ENCODE data around the gene DHX8.

Gene DHX8

DNA sequence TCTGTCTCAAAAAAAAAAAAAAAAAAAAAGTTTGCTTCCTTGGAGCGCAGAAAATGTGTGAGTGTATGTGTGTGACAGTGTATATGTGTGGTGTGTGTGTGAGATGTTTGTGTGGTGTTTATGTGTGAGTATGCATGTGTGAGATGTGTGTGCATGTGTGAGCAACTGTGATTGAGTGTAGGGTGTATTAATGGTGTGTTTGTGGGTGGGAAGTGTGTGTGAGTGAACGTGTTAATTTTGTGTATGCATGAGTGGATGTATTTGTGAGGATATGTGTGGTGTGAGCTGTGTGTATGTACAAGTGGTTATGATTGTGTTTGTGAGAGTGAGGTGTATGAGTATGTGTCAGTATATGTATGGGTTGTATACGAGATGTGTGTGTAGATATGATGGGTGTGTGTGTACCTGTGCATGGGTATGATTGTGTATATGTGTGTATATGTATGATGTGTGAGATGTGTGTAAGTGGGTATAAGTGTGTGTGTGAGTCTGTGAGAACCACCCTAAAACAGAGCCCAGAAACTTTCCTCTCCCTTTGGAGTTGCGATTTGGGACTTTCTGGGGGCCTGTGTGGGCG, 84.8 kb downstream of the DHX8 start:
- TF ChIP-seq, protein P1, sequence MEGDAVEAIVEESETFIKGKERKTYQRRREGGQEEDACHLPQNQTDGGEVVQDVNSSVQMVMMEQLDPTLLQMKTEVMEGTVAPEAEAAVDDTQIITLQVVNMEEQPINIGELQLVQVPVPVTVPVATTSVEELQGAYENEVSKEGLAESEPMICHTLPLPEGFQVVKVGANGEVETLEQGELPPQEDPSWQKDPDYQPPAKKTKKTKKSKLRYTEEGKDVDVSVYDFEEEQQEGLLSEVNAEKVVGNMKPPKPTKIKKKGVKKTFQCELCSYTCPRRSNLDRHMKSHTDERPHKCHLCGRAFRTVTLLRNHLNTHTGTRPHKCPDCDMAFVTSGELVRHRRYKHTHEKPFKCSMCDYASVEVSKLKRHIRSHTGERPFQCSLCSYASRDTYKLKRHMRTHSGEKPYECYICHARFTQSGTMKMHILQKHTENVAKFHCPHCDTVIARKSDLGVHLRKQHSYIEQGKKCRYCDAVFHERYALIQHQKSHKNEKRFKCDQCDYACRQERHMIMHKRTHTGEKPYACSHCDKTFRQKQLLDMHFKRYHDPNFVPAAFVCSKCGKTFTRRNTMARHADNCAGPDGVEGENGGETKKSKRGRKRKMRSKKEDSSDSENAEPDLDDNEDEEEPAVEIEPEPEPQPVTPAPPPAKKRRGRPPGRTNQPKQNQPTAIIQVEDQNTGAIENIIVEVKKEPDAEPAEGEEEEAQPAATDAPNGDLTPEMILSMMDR (IDR thresholded peaks at IDR 0.05; ENCODE audit: insufficient read depth, low read length, poor library complexity, severe bottlenecking), result no peak
- no peak overlapping the region for H3K4me3 ChIP-seq (replicated peaks; ENCODE audit: low read depth, low read length)
- H3K36me3 ChIP-seq (ENCODE audit: control insufficient read depth, insufficient read depth, low read length), result no peaks in the 10 kb centered on the region
- DNase-seq (ENCODE audit: extremely low read depth, insufficient read length), result no peak
- no peaks in the 10 kb centered on the region for H3K27me3 ChIP-seq (replicated peaks; ENCODE audit: control insufficient read depth, insufficient read depth, low read length)

DNA sequence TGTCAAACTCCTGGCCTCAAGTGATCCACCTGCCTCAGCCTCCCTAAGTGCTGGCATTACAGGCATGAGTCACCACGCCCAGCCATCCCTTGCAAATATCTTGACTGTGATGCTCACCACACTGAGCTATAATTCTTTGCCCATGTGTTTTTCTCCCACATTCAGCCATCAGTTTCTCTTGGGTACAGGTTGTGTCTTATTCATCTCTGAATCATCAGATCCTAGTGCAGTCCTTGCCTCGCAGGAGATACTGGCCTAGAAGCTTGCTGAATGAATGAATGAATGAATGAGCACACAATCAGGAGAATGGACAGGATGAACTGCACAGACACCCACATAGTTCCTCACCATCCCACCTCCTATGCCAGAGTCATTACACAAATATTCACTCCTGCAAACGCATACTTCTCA, 86.7 kb downstream of the DHX8 start:
- no peaks in the 10 kb centered on the region for H3K36me3 ChIP-seq (ENCODE audit: control insufficient read depth, insufficient read depth, low read length)
- no peak for DNase-seq (ENCODE audit: extremely low read depth, insufficient read length)
- TF ChIP-seq, protein P1 (IDR thresholded peaks at IDR 0.05; ENCODE audit: insufficient read depth, low read length, poor library complexity, severe bottlenecking), result no peak
- H3K4me3 ChIP-seq (replicated peaks; ENCODE audit: low read depth, low read length), result no peak overlapping the region
- no peaks in the 10 kb centered on the region for H3K27me3 ChIP-seq (replicated peaks; ENCODE audit: control insufficient read depth, insufficient read depth, low read length)

DNA sequence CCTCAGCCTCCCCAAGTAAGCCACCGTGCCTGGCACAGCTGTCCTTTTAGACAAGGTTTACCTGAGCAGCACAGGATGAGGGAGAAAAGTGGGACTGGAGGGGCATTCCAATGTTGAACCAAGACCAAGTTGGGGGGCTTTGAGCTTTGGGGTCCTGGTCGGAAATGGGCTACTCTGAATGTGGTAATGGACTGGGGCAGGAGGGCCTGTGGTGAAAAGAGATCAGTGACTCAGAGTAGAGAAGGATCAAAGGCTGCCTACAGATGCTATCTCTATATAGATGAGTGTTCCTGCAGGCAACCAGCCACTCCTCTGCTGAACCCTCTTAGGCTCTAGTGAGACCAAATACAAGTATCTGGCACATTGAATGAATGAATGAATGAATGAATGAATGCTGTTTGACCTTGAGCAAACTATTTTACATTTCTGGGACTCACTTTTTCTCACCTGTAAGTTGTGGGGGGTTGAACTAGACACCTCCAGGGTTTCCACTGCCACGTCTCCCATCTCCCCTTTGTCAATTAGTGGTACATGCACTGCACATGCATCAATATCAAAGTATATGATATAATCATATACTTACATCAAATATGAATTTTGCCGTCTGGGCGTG, 88.7 kb downstream of the DHX8 start:
- Histone ChIP-seq H3K36me3 (ENCODE audit: control insufficient read depth, insufficient read depth, low read length) (no peaks in the 10 kb centered on the region), H3K27me3 (replicated peaks; ENCODE audit: control insufficient read depth, insufficient read depth, low read length) (no peaks in the 10 kb centered on the region), H3K4me3 (replicated peaks; ENCODE audit: low read depth, low read length) (no peak overlapping the region)
- DNase-seq (ENCODE audit: extremely low read depth, insufficient read length), result no peak
- TF ChIP-seq, protein P1 (IDR thresholded peaks at IDR 0.05; ENCODE audit: insufficient read depth, low read length, poor library complexity, severe bottlenecking), result no peak

GRCh38 chr17:43573579-43574321, 90.0 kb downstream of the DHX8 start:
- no peak for DNase-seq (ENCODE audit: extremely low read depth, insufficient read length)
- TF ChIP-seq, protein P1 (IDR thresholded peaks at IDR 0.05; ENCODE audit: insufficient read depth, low read length, poor library complexity, severe bottlenecking), result no peak

DNA sequence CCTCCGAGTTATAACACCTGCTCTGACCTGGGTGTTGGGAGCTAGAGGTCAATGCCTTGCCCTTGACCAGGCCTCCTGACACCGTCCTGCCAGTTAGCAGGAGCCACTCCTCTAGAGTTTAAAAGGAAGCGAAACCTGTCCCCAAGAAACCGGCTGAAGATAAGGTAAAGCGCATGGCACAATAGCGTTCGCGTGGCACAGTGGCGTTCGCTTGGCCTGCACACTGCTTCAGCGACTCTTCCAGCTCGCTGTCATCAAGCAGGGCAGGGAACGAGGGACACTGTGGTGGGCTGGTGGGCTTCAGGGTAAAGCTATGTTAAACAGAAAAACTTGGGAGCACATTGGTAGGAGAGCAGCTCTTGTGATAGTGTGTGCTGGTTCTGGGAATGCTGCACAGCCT, 90.6 kb downstream of the DHX8 start:
- TF ChIP-seq, protein P1 (IDR thresholded peaks at IDR 0.05; ENCODE audit: insufficient read depth, low read length, poor library complexity, severe bottlenecking), result no peak
- Histone ChIP-seq H3K36me3 (ENCODE audit: control insufficient read depth, insufficient read depth, low read length) (no peaks in the 10 kb centered on the region), H3K4me3 (replicated peaks; ENCODE audit: low read depth, low read length) (no peak overlapping the region), H3K27me3 (replicated peaks; ENCODE audit: control insufficient read depth, insufficient read depth, low read length) (no peaks in the 10 kb centered on the region)
- no peak for DNase-seq (ENCODE audit: extremely low read depth, insufficient read length)

More at GRCh38 chr17:43573579-43574321, 90.0 kb downstream of the DHX8 start:
- H3K4me3 ChIP-seq (replicated peaks; ENCODE audit: low read depth, low read length), result no peak overlapping the region
- H3K27me3 ChIP-seq (replicated peaks; ENCODE audit: control insufficient read depth, insufficient read depth, low read length), result no peaks in the 10 kb centered on the region
- H3K36me3 ChIP-seq (ENCODE audit: control insufficient read depth, insufficient read depth, low read length), result no peaks in the 10 kb centered on the region
